Progenitor cell of endocrine pancreas (in vitro differentiated cells): Measurements from ENCODE around the gene NFAM1. TPM values are rescaled to one million over a fixed set of nuclear protein-coding genes. Genes with fewer than 3 reads are reported as not detected.

Experiments
- DNase-seq: peaks from one replicate; pipeline ENCODE4 v3.0.0; 2021; ENCODE audit warnings: low spot score; ENCODE audit not compliant: unreplicated experiment
- H3K27ac Mint-ChIP-seq: 2 replicates; pipeline ENCODE4 v1.8.0; 2021; ENCODE audit warnings: mild to moderate bottlenecking, moderate library complexity, mixed read lengths
- H3K27me3 Mint-ChIP-seq: 2 replicates; pipeline ENCODE4 v1.8.0; 2021; ENCODE audit warnings: mixed read lengths
- H3K36me3 Mint-ChIP-seq: 2 replicates; pipeline ENCODE4 v1.8.0; 2022; ENCODE audit warnings: mixed read lengths; ENCODE audit not compliant: insufficient read depth
- H3K4me1 Mint-ChIP-seq: 2 replicates; pipeline ENCODE4 v1.8.0; 2021; ENCODE audit warnings: low read depth, mixed read lengths
- H3K4me3 Mint-ChIP-seq: 2 replicates; pipeline ENCODE4 v1.8.0; 2021; ENCODE audit warnings: low read depth, mild to moderate bottlenecking, moderate library complexity, mixed read lengths
- H3K9me3 Mint-ChIP-seq: 2 replicates; pipeline ENCODE4 v1.8.0; 2021; ENCODE audit warnings: low read depth, mixed read lengths
- CTCF ChIP-seq: fragments of 200-600 bp; sonication (generic); IDR thresholded peaks from one replicate; pipeline ENCODE4 v1.5.0; 2021; ENCODE audit warnings: antibody characterized with exemption, mild to moderate bottlenecking; ENCODE audit not compliant: unreplicated experiment
- total RNA-seq: library from RNA; stranded (reverse); gene quantifications from 2 replicates; pipeline ENCODE4 v1.2.1, GENCODE V29; 2021

The NFAM1 gene
- total RNA-seq, 1 donor from 2014 or later: 0.31 TPM

GRCh38 chr22:42439021-42439567 lies 6.9 kb upstream of the NFAM1 start:
- DNase-seq: no peak
- H3K4me3 Mint-ChIP-seq: peak overlapping the region; percentile 35
- no peak overlapping the region for H3K27ac Mint-ChIP-seq
- H3K4me1 Mint-ChIP-seq: peaks cover 5% of the 10 kb centered on the region
- H3K9me3 Mint-ChIP-seq: no peaks in the 10 kb centered on the region
- no peak for TF ChIP-seq CTCF
- peaks cover 22% of the 10 kb centered on the region for H3K27me3 Mint-ChIP-seq
- no peaks in the 10 kb centered on the region for H3K36me3 Mint-ChIP-seq

GRCh38 chr22:42438293-42438650 lies 6.1 kb upstream of the NFAM1 start:
- peaks cover 30% of the 10 kb centered on the region for H3K27me3 Mint-ChIP-seq
- DNase-seq: no peak
- peaks cover 3% of the 10 kb centered on the region for H3K4me1 Mint-ChIP-seq
- no peak for TF ChIP-seq CTCF
- peak overlapping the region; percentile 64 for H3K4me3 Mint-ChIP-seq
- no peak overlapping the region for H3K27ac Mint-ChIP-seq
- no peaks in the 10 kb centered on the region for H3K9me3 Mint-ChIP-seq
- H3K36me3 Mint-ChIP-seq: no peaks in the 10 kb centered on the region

GRCh38 chr22:42437488-42438292 lies 5.5 kb upstream of the NFAM1 start:
- peaks cover 36% of the 10 kb centered on the region for H3K27me3 Mint-ChIP-seq
- peak; percentile 100 for TF ChIP-seq CTCF
- H3K27ac Mint-ChIP-seq: no peak overlapping the region
- H3K9me3 Mint-ChIP-seq: no peaks in the 10 kb centered on the region
- DNase-seq: peak; percentile 88
- H3K4me1 Mint-ChIP-seq: peaks cover 2% of the 10 kb centered on the region
- no peaks in the 10 kb centered on the region for H3K36me3 Mint-ChIP-seq
- peak overlapping the region; percentile 64 for H3K4me3 Mint-ChIP-seq

GRCh38 chr22:42436404-42436803 lies 4.2 kb upstream of the NFAM1 start:
- no peak overlapping the region for H3K27ac Mint-ChIP-seq
- no peaks in the 10 kb centered on the region for H3K9me3 Mint-ChIP-seq
- TF ChIP-seq CTCF: no peak
- H3K4me3 Mint-ChIP-seq: no peak overlapping the region
- no peak for DNase-seq
- H3K27me3 Mint-ChIP-seq: peaks cover 41% of the 10 kb centered on the region
- peaks cover 2% of the 10 kb centered on the region for H3K4me1 Mint-ChIP-seq
- H3K36me3 Mint-ChIP-seq: no peaks in the 10 kb centered on the region

- peaks cover 2% of the 10 kb centered on the region for H3K4me1 Mint-ChIP-seq
- no peak for TF ChIP-seq CTCF
- H3K27ac Mint-ChIP-seq: no peak overlapping the region
- H3K4me3 Mint-ChIP-seq: no peak overlapping the region
- no peaks in the 10 kb centered on the region for H3K9me3 Mint-ChIP-seq
- no peak for DNase-seq
- no peaks in the 10 kb centered on the region for H3K36me3 Mint-ChIP-seq
- H3K27me3 Mint-ChIP-seq: peaks cover 43% of the 10 kb centered on the region
Measured at GRCh38 chr22:42434748-42435425, 2.7 kb upstream of the NFAM1 start.
